SK-N-SH (cell line): ENCODE data around the gene IL2RG. TPM values are rescaled to one million over a fixed set of nuclear protein-coding genes. Genes with fewer than 3 reads are reported as not detected.

Experiments used
- CTCF ChIA-PET: fragments of 300-600, 350-600 bp; formaldehyde crosslinking; extraction: SDS; loops from one replicate; lab custom pipeline; 2021; lab: Yijun Ruan, JAX
- POLR2A ChIA-PET: fragments of 350-600 bp; sonication (Branson Sonifier 250); formaldehyde crosslinking; extraction: SDS; loops from one replicate; lab custom pipeline; 2020; ENCODE audit warnings: antibody characterized with exemption, inconsistent platforms; lab: Yijun Ruan, JAX
- DNase-seq: peaks from one replicate; pipeline ENCODE4 v3.0.0; 2012
- H2AFZ ChIP-seq: fragments of 200-600 bp; sonication (generic); 2 replicates; pipeline ENCODE4 v1.8.1; 2016; ENCODE audit warnings: antibody characterized with exemption, mild to moderate bottlenecking, low read depth
- H3F3A ChIP-seq: fragments of 200-600 bp; sonication (generic); replicated peaks from 2 replicates; pipeline ENCODE3; 2016; ENCODE audit warnings: antibody characterized with exemption, mild to moderate bottlenecking; ENCODE audit not compliant: insufficient read depth
- H3K27ac ChIP-seq, 2 experiments: fragments of 200-500 bp in 1 of 2; fragments of 200-600 bp in 1 of 2; sonication (Bioruptor generic) in 1 of 2; sonication (generic), shearing (Covaris generic) in 1 of 2; 2 replicates each; pipeline versions ENCODE4 v1.5.1 to v1.6.1; 2014 to 2016; ENCODE audit warnings: low read depth in 2 of 2, inconsistent platforms in 1 of 2, low read length in 1 of 2, mild to moderate bottlenecking in 1 of 2, mixed read lengths in 1 of 2
- H3K27me3 ChIP-seq: fragments of 200-600 bp; sonication (generic), shearing (Covaris generic); 2 replicates; pipeline ENCODE4 v1.6.1; 2016; ENCODE audit warnings: mixed run types; ENCODE audit not compliant: insufficient read depth
- H3K36me3 ChIP-seq, 2 experiments: fragments of 200-500 bp in 1 of 2; fragments of 200-600 bp in 1 of 2; sonication (Bioruptor generic) in 1 of 2; sonication (generic) in 1 of 2; replicated peaks in 1 of 2; 2 replicates each; pipeline versions ENCODE3 to v1.5.1; 2014 to 2016; ENCODE audit warnings: low read length in 1 of 2, mild to moderate bottlenecking in 1 of 2; ENCODE audit not compliant: insufficient read depth in 2 of 2, control insufficient read depth in 1 of 2
- H3K4me1 ChIP-seq, 2 experiments: fragments of 200-500 bp in 1 of 2; fragments of 200-600 bp in 1 of 2; sonication (Bioruptor generic) in 1 of 2; sonication (generic), shearing (Covaris generic) in 1 of 2; 2 replicates each; pipeline versions ENCODE4 v1.5.1 to v1.6.1; 2014 to 2016; ENCODE audit warnings: low read depth in 1 of 2, low read length in 1 of 2, mixed run types in 1 of 2; ENCODE audit not compliant: insufficient read depth in 2 of 2, control insufficient read depth in 1 of 2
- H3K4me2 ChIP-seq: fragments of 200-600 bp; sonication (generic), shearing (Covaris generic); 2 replicates; pipeline ENCODE4 v1.6.1; 2017; ENCODE audit warnings: mixed run types
- H3K4me3 ChIP-seq, 2 experiments: fragments of 200-500 bp in 1 of 2; fragments of 200-600 bp in 1 of 2; sonication (Bioruptor generic) in 1 of 2; sonication (generic), shearing (Covaris generic) in 1 of 2; 2 replicates each; pipeline versions ENCODE4 v1.5.1 to v1.8.1; 2014 to 2016; ENCODE audit warnings: low read depth in 2 of 2, inconsistent platforms in 1 of 2, low read length in 1 of 2, mild to moderate bottlenecking in 1 of 2, mixed read lengths in 1 of 2, moderate library complexity in 1 of 2
- H3K79me2 ChIP-seq: fragments of 200-600 bp; sonication (generic); 2 replicates; pipeline ENCODE4 v1.8.1; 2017; ENCODE audit warnings: mild to moderate bottlenecking; ENCODE audit not compliant: insufficient read depth
- H3K9ac ChIP-seq: fragments of 200-600 bp; sonication (generic); 2 replicates; pipeline ENCODE4 v1.6.1; 2017; ENCODE audit warnings: mixed run types
- H3K9me2 ChIP-seq: fragments of 200-600 bp; sonication (generic); 2 replicates; pipeline ENCODE4 v1.6.1; 2017; ENCODE audit warnings: mixed run types
- H3K9me3 ChIP-seq: fragments of 200-600 bp; sonication (generic); 2 replicates; pipeline ENCODE4 v1.6.1; 2017; ENCODE audit warnings: mixed run types, mild to moderate bottlenecking, moderate library complexity
- H4K20me1 ChIP-seq: fragments of 200-600 bp; sonication (generic); 2 replicates; pipeline ENCODE4 v1.6.1; 2017; ENCODE audit warnings: mild to moderate bottlenecking, mixed run types; ENCODE audit not compliant: insufficient read depth
- CHD2 ChIP-seq: fragments of 150-350 bp; IDR thresholded peaks from 2 replicates; pipeline ENCODE4 v1.6.1; 2018; ENCODE audit warnings: low read length; ENCODE audit not compliant: partially characterized antibody
- JUND ChIP-seq: IDR thresholded peaks from 2 replicates; pipeline ENCODE4 v1.4.0; 2012
- NRF1 ChIP-seq: IDR thresholded peaks from 2 replicates; pipeline ENCODE4 v1.6.1; 2012; ENCODE audit warnings: low read depth, mild to moderate bottlenecking, low read length
- RAD21 ChIP-seq: IDR thresholded peaks from 2 replicates; pipeline ENCODE4 v1.6.1; 2012; ENCODE audit warnings: mild to moderate bottlenecking, low read length
- RCOR1 ChIP-seq: fragments of 150-350 bp; IDR thresholded peaks from 2 replicates; pipeline ENCODE4 v1.6.1; 2017; ENCODE audit warnings: antibody characterized with exemption, low read length
- SMC3 ChIP-seq: IDR thresholded peaks from 2 replicates; pipeline ENCODE4 v1.6.1; 2012; ENCODE audit warnings: low read depth, low read length, improper control_type of control experiment
- WGBS: methylation state at CpG from one replicate; pipeline ENCODE4 v1.1.6; 2017; ENCODE audit warnings: low lambda C conversion rate; 5-methylcytosine and 5-hydroxymethylcytosine counted together
- polyA plus RNA-seq, 3 experiments: library from polyadenylated mRNA; depleted of rRNA; stranded (reverse); fragments of >200 nt; gene quantifications; 2 replicates each; pipeline ENCODE4 v1.2.3, GENCODE V29; 2012
- TF ChIP-seq, protein P1 (sequence below): IDR thresholded peaks from 2 replicates; pipeline ENCODE4 v1.4.0; 2012; ENCODE audit warnings: low read depth

IL2RG gene
- polyA plus RNA-seq, 1 of the 3 experiments (the other 2 are of a cell fraction) = not detected

DNA sequence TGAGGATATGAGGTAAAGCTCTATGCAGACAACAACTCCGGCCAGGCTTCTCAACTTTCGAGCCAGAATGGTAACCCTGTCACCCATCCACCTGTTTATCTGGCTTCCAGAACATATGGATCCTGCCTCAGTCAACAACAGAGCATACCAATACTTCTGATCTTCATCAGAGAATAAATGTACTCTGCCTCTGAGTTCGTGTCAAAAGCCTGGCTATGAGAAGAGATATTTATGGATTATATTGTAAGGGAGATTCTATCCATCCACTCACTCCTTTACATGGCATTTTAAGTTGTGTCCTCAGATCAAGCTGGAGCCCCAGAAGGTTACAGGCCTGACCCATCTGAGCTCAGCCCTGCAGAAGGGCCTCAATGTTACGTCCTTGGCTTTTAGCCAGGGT lies 25.5 kb downstream of the IL2RG start:
- no peak for DNase-seq
- H3K4me3 ChIP-seq = no peak overlapping the region
- no peaks in the 10 kb centered on the region; the same call in 1 of the 2 replicates for H3K27me3 ChIP-seq
- H3F3A ChIP-seq = no peaks in the 10 kb centered on the region
- H3K9ac ChIP-seq = no peak overlapping the region
- CTCF ChIA-PET = no interaction called here
- 30% methylated on average over 4 of the region's 4 CpGs for WGBS
- H3K4me1 ChIP-seq = no peaks in the 10 kb centered on the region
- H3K4me2 ChIP-seq = no peak overlapping the region
- H3K79me2 ChIP-seq = no peaks in the 10 kb centered on the region
- no peaks in the 10 kb centered on the region for H3K9me2 ChIP-seq
- no peaks in the 10 kb centered on the region for H3K9me3 ChIP-seq
- no peaks in the 10 kb centered on the region for H3K36me3 ChIP-seq
- TF ChIP-seq RCOR1 (no peak), NRF1 (no peak)
- TF ChIP-seq, protein P1, sequence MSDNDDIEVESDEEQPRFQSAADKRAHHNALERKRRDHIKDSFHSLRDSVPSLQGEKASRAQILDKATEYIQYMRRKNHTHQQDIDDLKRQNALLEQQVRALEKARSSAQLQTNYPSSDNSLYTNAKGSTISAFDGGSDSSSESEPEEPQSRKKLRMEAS = no peak
- POLR2A ChIA-PET = no interaction called here
- H2AFZ ChIP-seq = no peak overlapping the region
- H4K20me1 ChIP-seq = no peaks in the 10 kb centered on the region
- H3K27ac ChIP-seq = no peak overlapping the region

DNA sequence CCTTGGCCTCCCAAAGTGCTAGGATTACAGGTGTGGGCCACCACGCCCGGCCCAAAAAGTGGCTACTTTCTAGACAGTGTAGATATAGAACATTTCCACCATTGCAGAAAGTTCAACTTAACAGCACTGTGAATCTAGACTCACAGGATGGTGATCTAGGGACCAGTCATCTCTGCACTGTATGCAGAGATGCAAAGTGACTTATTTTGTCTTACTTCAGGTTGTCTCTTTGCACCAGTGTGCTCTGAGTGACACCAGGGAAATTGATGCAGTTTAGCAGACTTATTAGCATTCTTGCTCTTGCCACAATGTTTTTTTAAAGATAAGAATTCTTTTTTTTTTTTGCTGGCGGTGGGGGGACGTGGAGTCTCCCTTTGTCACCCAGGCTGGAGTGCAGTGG lies 28.6 kb downstream of the IL2RG start:
- no peak for DNase-seq
- H3K27ac ChIP-seq = no peak overlapping the region

DNA sequence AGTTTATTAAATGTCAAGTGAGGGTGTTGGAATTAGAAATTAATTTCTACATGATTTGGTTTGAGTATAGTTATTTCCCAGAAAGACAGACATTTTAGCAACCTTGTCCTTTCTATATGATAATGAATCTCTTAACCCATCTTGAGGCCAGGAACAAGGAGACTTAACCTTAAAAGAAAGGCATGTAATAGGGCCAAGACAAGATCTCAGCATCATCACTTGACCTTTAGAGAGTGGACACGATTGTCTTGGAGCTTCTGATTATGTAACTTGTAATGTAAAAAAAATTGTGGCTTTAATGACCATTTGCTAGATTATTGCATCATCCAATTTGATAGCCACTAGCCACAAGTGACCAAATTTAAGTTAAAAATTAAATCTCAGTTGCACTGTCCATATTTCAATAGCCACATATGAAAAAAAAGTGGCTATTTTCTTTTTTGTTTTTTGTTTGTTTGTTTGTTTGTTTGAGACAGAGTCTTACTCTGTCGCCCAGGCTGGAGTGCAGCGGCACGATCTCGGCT lies 29.2 kb downstream of the IL2RG start:
- no peaks in the 10 kb centered on the region for H3K4me1 ChIP-seq
- H3K27me3 ChIP-seq = peaks cover 5% of the 10 kb centered on the region; the same call in 1 of the 2 replicates
- peak overlapping the region; percentile 49; the same call in 1 of the 2 replicates for H2AFZ ChIP-seq
- no peaks in the 10 kb centered on the region for H4K20me1 ChIP-seq
- CTCF ChIA-PET = interaction anchor here (0.6 to 1.5 kb wide), 2 partner anchors 48 to 121 kb away, joined by 3 read pairs; no protein-coding TSS in a partner anchor
- no peaks in the 10 kb centered on the region for H3K9me3 ChIP-seq
- H3K9me2 ChIP-seq = no peaks in the 10 kb centered on the region
- H3K27ac ChIP-seq = no peak overlapping the region
- POLR2A ChIA-PET = no interaction called here
- no peaks in the 10 kb centered on the region for H3F3A ChIP-seq
- H3K36me3 ChIP-seq = no peaks in the 10 kb centered on the region
- DNase-seq = no peak
- H3K4me2 ChIP-seq = no peak overlapping the region
- no peak for TF ChIP-seq JUND
- TF ChIP-seq SMC3 = no peak
- no peak for TF ChIP-seq RAD21
- TF ChIP-seq CHD2 = no peak
- no peaks in the 10 kb centered on the region for H3K79me2 ChIP-seq
- 54% methylated on average over 5 of the region's 5 CpGs for WGBS
- no peak overlapping the region for H3K9ac ChIP-seq
- no peak overlapping the region for H3K4me3 ChIP-seq

More for the DNA sequence above, 28.6 kb downstream of the IL2RG start:
- Histone ChIP-seq H3K36me3 (no peaks in the 10 kb centered on the region), H4K20me1 (no peaks in the 10 kb centered on the region), H3K9me2 (no peaks in the 10 kb centered on the region), H3K4me2 (no peak overlapping the region), H3K4me1 (no peaks in the 10 kb centered on the region), H3K9ac (no peak overlapping the region), H3K4me3 (no peak overlapping the region), H2AFZ (no peak overlapping the region), H3F3A (no peaks in the 10 kb centered on the region), H3K27me3 (peaks cover 5% of the 10 kb centered on the region; the same call in 1 of the 2 replicates), H3K79me2 (no peaks in the 10 kb centered on the region), H3K9me3 (no peaks in the 10 kb centered on the region)
- TF ChIP-seq, protein P1 = no peak
- ChIA-PET CTCF (interaction anchor here (1.5 kb wide), 1 partner anchor 47 kb away, joined by 3 read pairs; no protein-coding TSS in a partner anchor), POLR2A (no interaction called here)
- WGBS = 44% methylated on average over 4 of the region's 4 CpGs
